ENCODE measurements around the gene LAD1.

DNA sequence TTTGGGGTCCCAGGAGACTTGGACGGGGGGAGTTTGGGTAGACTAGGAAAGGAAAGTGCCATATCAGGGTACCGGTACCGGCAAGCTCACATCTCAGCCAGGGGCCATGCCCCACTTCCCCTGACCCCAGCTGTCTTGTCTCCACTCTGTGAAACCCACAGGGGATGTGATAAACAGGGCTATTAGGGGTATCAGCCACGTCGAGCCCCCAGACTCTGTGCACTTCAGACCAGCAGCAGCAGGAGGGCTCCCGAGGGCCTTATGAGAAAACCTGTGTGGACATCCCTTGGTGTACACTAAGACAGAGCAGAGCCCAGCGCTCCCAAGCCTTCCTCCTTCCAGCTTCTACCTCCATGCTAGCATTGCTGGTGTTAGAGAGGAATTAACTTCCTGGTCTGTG lies 68.0 kb downstream of the LAD1 start:
- TF ChIP-seq RCOR1 (IDR thresholded peaks at IDR 0.05; ENCODE audit: low read length), result no peak
- TF ChIP-seq, protein P1, sequence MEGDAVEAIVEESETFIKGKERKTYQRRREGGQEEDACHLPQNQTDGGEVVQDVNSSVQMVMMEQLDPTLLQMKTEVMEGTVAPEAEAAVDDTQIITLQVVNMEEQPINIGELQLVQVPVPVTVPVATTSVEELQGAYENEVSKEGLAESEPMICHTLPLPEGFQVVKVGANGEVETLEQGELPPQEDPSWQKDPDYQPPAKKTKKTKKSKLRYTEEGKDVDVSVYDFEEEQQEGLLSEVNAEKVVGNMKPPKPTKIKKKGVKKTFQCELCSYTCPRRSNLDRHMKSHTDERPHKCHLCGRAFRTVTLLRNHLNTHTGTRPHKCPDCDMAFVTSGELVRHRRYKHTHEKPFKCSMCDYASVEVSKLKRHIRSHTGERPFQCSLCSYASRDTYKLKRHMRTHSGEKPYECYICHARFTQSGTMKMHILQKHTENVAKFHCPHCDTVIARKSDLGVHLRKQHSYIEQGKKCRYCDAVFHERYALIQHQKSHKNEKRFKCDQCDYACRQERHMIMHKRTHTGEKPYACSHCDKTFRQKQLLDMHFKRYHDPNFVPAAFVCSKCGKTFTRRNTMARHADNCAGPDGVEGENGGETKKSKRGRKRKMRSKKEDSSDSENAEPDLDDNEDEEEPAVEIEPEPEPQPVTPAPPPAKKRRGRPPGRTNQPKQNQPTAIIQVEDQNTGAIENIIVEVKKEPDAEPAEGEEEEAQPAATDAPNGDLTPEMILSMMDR (IDR thresholded peaks at IDR 0.05), result no peak
- no peak for TF ChIP-seq POLR2AphosphoS5 (IDR thresholded peaks at IDR 0.05; ENCODE audit: low read depth, low read length)
- TF ChIP-seq GABPA (IDR thresholded peaks at IDR 0.05; ENCODE audit: low read depth), result no peak
- no peak for TF ChIP-seq MXI1 (IDR thresholded peaks at IDR 0.05; ENCODE audit: low read depth, low read length)
- no peak for TF ChIP-seq NRF1 (IDR thresholded peaks at IDR 0.05; ENCODE audit: low read depth, low read length)
- TF ChIP-seq EZH2phosphoT487 (IDR thresholded peaks at IDR 0.05; ENCODE audit: borderline replicate concordance, low read depth), result no peak
- TF ChIP-seq CHD2 (IDR thresholded peaks at IDR 0.05; ENCODE audit: low read length, partially characterized antibody), result no peak
- no peak for TF ChIP-seq FOXJ3 (CRISPR knock-in tag; IDR thresholded peaks at IDR 0.05)
- TF ChIP-seq YY1 (IDR thresholded peaks at IDR 0.05; ENCODE audit: low read depth), result no peak

All from SK-N-SH (cell line).